Choroid plexus epithelial cell (primary cell): ENCODE measurements around the gene CEP89.

Experiments
- DNase-seq: peaks from one replicate; pipeline ENCODE4 v3.0.0-alpha.2; 2010; ENCODE audit warnings: low read depth
- H3K4me3 ChIP-seq: 2 replicates; pipeline ENCODE4 v1.5.1; 2011; ENCODE audit warnings: low read depth, mild to moderate bottlenecking, control low read depth, low read length, moderate library complexity
- TF ChIP-seq, protein P1 (sequence below): conservative IDR thresholded peaks from 2 replicates; pipeline ENCODE4 v1.5.1; 2011; ENCODE audit warnings: low read depth, mild to moderate bottlenecking, control low read depth, inconsistent platforms, low read length, moderate library complexity

Gene CEP89

DNA sequence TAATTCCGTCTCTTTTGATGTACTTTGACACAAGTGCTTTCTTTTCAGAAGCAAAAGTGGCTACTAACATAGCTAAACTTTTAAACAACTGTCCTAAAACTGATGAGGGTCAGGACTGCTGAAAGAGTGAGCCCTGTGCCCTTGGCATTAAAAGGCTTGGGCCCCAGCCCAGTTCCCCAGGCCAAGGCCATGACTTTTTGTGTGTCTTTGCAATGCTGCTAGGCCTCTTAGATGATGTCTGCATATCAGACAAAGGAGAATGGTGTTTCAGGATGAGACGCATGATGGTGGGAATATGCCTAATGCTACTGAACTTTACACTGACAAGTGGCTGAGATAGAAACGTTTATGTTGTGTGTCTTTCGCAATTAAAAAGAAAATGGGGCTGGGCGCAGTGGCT, 140.1 kb downstream of the CEP89 start:
- no peak for DNase-seq
- TF ChIP-seq, protein P1, sequence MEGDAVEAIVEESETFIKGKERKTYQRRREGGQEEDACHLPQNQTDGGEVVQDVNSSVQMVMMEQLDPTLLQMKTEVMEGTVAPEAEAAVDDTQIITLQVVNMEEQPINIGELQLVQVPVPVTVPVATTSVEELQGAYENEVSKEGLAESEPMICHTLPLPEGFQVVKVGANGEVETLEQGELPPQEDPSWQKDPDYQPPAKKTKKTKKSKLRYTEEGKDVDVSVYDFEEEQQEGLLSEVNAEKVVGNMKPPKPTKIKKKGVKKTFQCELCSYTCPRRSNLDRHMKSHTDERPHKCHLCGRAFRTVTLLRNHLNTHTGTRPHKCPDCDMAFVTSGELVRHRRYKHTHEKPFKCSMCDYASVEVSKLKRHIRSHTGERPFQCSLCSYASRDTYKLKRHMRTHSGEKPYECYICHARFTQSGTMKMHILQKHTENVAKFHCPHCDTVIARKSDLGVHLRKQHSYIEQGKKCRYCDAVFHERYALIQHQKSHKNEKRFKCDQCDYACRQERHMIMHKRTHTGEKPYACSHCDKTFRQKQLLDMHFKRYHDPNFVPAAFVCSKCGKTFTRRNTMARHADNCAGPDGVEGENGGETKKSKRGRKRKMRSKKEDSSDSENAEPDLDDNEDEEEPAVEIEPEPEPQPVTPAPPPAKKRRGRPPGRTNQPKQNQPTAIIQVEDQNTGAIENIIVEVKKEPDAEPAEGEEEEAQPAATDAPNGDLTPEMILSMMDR, result no peak
- H3K4me3 ChIP-seq, result no peak overlapping the region

DNA sequence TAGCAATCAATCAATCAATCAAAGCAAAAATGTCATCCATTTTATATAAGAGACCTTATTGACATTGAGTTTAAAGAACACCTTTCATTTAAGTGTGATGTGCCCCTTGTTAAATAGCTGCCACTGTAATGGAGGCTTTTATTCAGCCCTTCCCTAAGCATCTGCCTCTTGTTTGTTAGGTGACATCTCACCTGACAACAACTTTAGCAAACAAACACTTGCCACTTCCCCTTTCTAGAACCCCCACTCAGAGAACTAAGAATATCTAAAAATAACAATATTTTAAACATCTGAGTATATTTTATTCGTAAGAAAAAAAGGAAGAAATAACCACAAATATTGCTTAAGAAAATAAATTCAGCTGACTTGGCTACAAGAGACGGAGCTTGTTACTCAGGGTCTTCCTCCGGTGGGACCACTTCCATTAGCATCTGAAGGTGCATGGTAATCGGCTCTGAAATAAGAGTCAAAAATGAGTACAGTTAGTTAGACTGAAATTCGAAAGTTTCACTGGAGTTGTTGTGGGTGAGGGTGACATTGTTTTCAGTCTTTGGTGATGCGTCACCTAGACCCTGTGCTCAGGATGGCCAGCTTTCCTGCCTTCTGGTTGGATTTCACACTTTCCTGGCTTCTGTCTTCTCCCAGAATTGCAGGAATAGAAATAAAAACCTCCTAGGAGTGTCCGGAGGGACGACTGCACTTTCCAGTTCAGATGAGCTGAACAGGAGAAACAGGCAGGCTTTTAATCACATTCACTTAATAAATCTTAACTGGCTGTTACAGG, 141.3 kb downstream of the CEP89 start:
- TF ChIP-seq, protein P1, result no peak
- DNase-seq, result peak; percentile 50
- no peak overlapping the region for H3K4me3 ChIP-seq

DNA sequence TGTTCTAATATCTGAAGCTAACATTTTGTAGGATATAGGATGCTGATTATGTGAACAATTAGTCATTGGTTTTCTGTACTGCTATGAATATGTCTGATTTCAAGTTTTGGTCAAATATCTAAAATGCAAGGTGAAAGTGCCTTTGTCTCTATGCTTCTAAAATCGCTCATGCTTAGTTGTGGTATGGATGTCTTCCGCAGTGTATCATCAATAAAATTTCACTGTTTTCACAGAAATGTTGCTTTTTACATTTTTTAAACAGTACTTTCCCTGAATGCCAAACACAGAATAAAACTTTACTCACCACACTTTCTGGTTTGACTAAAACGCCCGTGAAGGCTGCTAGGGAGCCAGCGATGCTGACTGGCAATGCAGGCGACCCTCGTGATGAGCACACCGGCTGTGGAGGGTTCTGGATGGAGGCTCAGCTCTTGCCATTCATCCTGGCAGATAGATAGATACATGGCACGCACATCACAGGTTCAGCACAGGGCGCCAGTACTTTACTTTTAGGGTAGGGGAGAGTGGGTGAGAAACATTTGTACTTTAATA, 142.3 kb downstream of the CEP89 start:
- TF ChIP-seq, protein P1, result no peak
- DNase-seq, result no peak
- no peak overlapping the region for H3K4me3 ChIP-seq

DNA sequence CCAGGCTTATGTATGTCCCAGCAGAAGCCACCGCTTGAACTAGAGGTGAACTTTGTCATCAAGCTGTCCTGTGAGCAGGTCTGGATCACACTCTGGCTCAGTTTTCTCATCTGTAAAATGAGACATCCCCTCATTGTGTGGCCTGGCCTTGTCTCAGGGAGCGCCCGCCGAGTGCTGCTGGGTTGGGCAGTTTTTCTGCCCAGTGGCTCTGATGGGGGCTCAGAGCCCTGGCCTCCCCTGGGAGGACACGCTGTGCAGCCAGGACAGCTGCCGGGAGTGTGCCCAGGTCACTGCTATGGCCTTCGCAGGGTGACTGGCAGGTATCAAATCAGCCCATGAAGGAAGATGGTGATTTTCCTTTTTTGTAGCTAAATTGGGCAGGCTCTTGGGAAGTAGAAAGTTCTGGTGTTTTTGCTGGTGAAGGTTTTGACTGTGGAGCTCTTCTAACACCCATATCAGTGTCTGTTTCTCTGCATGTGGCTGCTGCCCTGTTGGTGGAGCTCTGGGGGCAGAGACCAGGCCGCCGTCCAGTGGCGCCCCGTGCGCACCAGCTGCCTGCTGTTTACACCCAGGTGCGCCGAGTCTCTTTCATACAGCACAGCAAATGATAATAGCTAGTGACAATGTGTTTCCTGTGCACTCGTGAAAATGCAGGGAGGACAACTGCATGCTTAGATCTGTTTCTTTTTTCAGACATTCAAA, 143.0 kb downstream of the CEP89 start:
- TF ChIP-seq, protein P1, result no peak
- H3K4me3 ChIP-seq, result no peak overlapping the region

DNA sequence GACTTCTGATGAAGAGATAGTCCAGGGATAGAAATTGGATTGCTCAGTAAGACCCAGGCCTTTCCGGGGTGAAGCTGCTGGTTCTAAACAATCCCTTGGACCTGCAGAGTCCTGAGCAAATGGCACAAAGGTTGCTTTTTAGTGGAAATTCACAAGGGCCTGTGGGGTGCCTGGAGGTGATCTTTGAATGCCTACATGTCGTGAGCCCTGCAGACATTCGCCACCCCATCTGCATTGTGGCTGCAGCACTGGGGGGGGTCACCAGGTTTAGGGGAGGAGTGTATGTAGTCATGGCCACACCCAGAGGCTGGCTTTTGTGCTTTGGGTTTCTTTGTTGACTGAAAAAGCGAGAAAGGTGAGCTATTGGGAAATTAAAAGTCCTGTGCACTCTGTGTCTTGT, 143.6 kb downstream of the CEP89 start:
- no peak overlapping the region for H3K4me3 ChIP-seq
- TF ChIP-seq, protein P1, result no peak
- DNase-seq, result no peak

More for the DNA sequence above, 143.0 kb downstream of the CEP89 start:
- DNase-seq, result no peak
